AG08396 (cell line): ENCODE data around the gene TMEM132C.

Experiments
- DNase-seq: peaks from one replicate; pipeline ENCODE4 v3.0.0; 2012; ENCODE audit warnings: low spot score, mixed read lengths

The TMEM132C gene

GRCh38 chr12:128662101-128662500, 395.1 kb downstream of the TMEM132C start:
- DNase-seq, result no peak

GRCh38 chr12:128664501-128664900, 397.5 kb downstream of the TMEM132C start:
- no peak for DNase-seq

GRCh38 chr12:128667193-128667592, 400.2 kb downstream of the TMEM132C start:
- no peak for DNase-seq

- DNase-seq, result no peak
These were observed 404.6 kb downstream of the TMEM132C start for GRCh38 chr12:128671528-128672042.

- no peak for DNase-seq
These were observed 405.5 kb downstream of the TMEM132C start for GRCh38 chr12:128672428-128672827.

- no peak for DNase-seq
These were observed 405.9 kb downstream of the TMEM132C start for GRCh38 chr12:128672893-128673292.

GRCh38 chr12:128675576-128675975, 408.6 kb downstream of the TMEM132C start:
- DNase-seq, result no peak

- DNase-seq, result no peak
These were observed 413.6 kb downstream of the TMEM132C start for GRCh38 chr12:128680555-128680954.

GRCh38 chr12:128682548-128683275, 415.7 kb downstream of the TMEM132C start:
- DNase-seq, result no peak

- no peak for DNase-seq
These were observed 417.4 kb downstream of the TMEM132C start for GRCh38 chr12:128684352-128684751.

- DNase-seq, result no peak
These were observed 419.0 kb downstream of the TMEM132C start for GRCh38 chr12:128685903-128686475.

GRCh38 chr12:128687851-128688250, 420.9 kb downstream of the TMEM132C start:
- DNase-seq, result no peak

- no peak for DNase-seq
These were observed 423.7 kb downstream of the TMEM132C start for GRCh38 chr12:128690641-128691040.

GRCh38 chr12:128693115-128693514, 426.1 kb downstream of the TMEM132C start:
- no peak for DNase-seq

- DNase-seq, result no peak
These were observed 426.8 kb downstream of the TMEM132C start for GRCh38 chr12:128693771-128694170.

- no peak for DNase-seq
These were observed 427.5 kb downstream of the TMEM132C start for GRCh38 chr12:128694445-128694844.

GRCh38 chr12:128695697-128696096, 428.7 kb downstream of the TMEM132C start:
- no peak for DNase-seq

- no peak for DNase-seq
These were observed 431.5 kb downstream of the TMEM132C start for GRCh38 chr12:128698301-128698972.

- no peak for DNase-seq
These were observed 432.1 kb downstream of the TMEM132C start for GRCh38 chr12:128699106-128699505.

GRCh38 chr12:128702371-128702770, 435.4 kb downstream of the TMEM132C start:
- DNase-seq, result no peak

GRCh38 chr12:128705140-128705539, 438.2 kb downstream of the TMEM132C start:
- DNase-seq, result no peak

GRCh38 chr12:128707488-128707887, 440.5 kb downstream of the TMEM132C start:
- DNase-seq, result no peak

GRCh38 chr12:128708789-128709188, 441.8 kb downstream of the TMEM132C start:
- no peak for DNase-seq
